ENCODE results near the gene CFAP99. TPM values are rescaled to one million over a fixed set of nuclear protein-coding genes. Genes with fewer than 3 reads are reported as not detected.

CFAP99 gene
- total RNA-seq, 1 experiment from 2014 or later: 0.33 TPM

DNA sequence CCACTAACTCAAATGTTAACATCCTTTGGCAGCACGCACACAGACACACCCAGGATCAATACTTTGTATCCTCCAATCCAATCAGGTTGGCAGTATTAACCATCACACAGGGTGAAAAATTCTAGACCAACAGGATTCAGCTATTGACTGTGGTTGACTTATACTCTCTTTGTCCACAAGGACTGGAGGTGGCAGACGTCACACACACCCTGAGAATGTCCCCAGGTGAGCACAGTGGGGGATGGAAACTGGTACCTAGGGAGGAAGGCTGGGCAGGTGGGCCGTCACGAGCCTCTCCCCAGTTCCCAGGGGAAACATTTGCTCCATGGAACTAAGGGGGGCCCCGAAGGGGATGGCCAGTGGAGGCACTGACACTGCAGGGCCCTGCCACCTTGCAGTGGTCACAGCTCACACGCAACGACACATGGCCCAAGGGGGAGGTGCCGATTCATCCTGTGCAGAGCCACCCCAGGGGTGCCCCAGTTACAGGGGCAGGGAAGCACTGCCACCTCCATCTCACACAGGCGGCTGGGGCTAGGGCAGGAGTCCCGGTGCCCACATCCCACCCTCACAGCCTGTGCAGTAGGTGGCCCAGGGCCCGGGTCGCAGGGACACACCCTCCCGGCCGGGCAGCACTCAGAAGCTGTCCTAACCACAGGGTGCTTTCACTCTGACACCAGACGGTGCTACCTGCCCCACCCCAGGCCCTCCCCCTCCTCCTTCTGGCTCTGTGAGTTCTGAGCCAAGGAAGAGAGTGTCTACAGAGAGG, 17.7 kb upstream of the CFAP99 start:
- Histone ChIP-seq H3K9me3 (ENCODE audit: control insufficient read depth, insufficient read depth, low read depth, low read length) (no peaks in the 10 kb centered on the region), H3K27ac (ENCODE audit: low read length) (no peak overlapping the region), H3K36me3 (ENCODE audit: control insufficient read depth, insufficient read depth, low read length) (no peaks in the 10 kb centered on the region), H3K27me3 (ENCODE audit: control insufficient read depth, insufficient read depth, low read length) (no peaks in the 10 kb centered on the region), H3K4me3 (ENCODE audit: low read depth in 2 of 2, low read length in 2 of 2) (no peak overlapping the region), H3K4me1 (ENCODE audit: control insufficient read depth, insufficient read depth, low read length) (peaks cover 13% of the 10 kb centered on the region)
- POLR2A ChIA-PET: no interaction called here
- BruUV-seq (replicated peaks): no TSS peak
- no peak for TF ChIP-seq REST (IDR thresholded peaks at IDR 0.05; ENCODE audit: insufficient read depth in 1 of 2, low read depth in 2 of 2, low read length in 1 of 2)
- TF ChIP-seq TCF7L2 (IDR thresholded peaks at IDR 0.05; ENCODE audit: low read depth, low read length): no peak
- no peak for TF ChIP-seq SIN3A (IDR thresholded peaks at IDR 0.05; ENCODE audit: borderline replicate concordance, insufficient read depth, low read depth, low read length)
- no peak for TF ChIP-seq POLR2AphosphoS5 (IDR thresholded peaks at IDR 0.05; ENCODE audit: low read depth, low read length)
- no peak for TF ChIP-seq CTCF (IDR thresholded peaks at IDR 0.05)
- CTCF ChIA-PET: interaction anchor here (0.7 kb wide), 1 partner anchor 114 kb away, joined by 3 read pairs; no protein-coding TSS in a partner anchor
- no peak for ATAC-seq
- intact Hi-C loops (cut with micrococcal nuclease; ENCODE audit: unreplicated experiment): no loop called here
- in situ Hi-C loops (cut with HindIII; ENCODE audit: low pct_unique_long_range_greater_than_20kb, low sequenced_read_pairs): no loop called here
- DNase-seq (ENCODE audit: low read depth, low spot score): no peak

DNA sequence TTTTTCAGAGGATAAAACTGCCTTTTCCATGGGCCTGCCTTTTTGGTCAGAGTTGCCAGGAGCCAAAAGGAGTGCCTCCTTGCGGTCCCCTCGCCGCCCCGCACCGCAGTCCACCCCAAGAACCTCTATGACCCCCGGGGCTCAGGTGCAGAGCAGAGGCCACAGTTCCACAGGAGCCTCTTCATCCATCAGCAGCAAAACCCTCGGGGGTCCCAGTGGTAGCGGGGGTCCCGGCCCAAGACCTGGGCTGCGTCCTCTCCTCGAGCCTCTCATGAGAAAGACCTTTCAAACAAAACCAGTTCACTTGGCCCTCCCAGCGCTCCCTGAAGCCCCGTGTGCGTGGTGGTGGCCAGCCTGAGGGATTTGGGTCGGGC, 17.2 kb upstream of the CFAP99 start:
- in situ Hi-C loops (cut with HindIII; ENCODE audit: low pct_unique_long_range_greater_than_20kb, low sequenced_read_pairs) (no loop called here), intact Hi-C loops (cut with micrococcal nuclease; ENCODE audit: unreplicated experiment) (no loop called here)
- ATAC-seq: no peak
- no peak overlapping the region for H3K27ac ChIP-seq (ENCODE audit: low read length)
- no TSS peak for BruUV-seq (replicated peaks)
- no peaks in the 10 kb centered on the region for H3K36me3 ChIP-seq (ENCODE audit: control insufficient read depth, insufficient read depth, low read length)
- no peak overlapping the region for H3K4me3 ChIP-seq (ENCODE audit: low read depth in 2 of 2, low read length in 2 of 2)
- no peak for DNase-seq (ENCODE audit: low read depth, low spot score)
- no peaks in the 10 kb centered on the region for H3K27me3 ChIP-seq (ENCODE audit: control insufficient read depth, insufficient read depth, low read length)
- H3K9me3 ChIP-seq (ENCODE audit: control insufficient read depth, insufficient read depth, low read depth, low read length): no peaks in the 10 kb centered on the region
- ChIA-PET POLR2A (no interaction called here), CTCF (no interaction called here)
- TF ChIP-seq TCF7L2 (IDR thresholded peaks at IDR 0.05; ENCODE audit: low read depth, low read length) (no peak), SIN3A (IDR thresholded peaks at IDR 0.05; ENCODE audit: borderline replicate concordance, insufficient read depth, low read depth, low read length) (no peak), POLR2AphosphoS5 (IDR thresholded peaks at IDR 0.05; ENCODE audit: low read depth, low read length) (no peak), CTCF (IDR thresholded peaks at IDR 0.05) (no peak), REST (IDR thresholded peaks at IDR 0.05; ENCODE audit: insufficient read depth in 1 of 2, low read depth in 2 of 2, low read length in 1 of 2) (no peak)
- peaks cover 13% of the 10 kb centered on the region for H3K4me1 ChIP-seq (ENCODE audit: control insufficient read depth, insufficient read depth, low read length)

Data from Panc1 (cell line).